ENCODE measurements around the gene RAB40A.
"Not testable (repeated sequence)": the region's sequence is repeated elsewhere in the genome, so short reads cannot be mapped to it uniquely, and the experiment has no call there.

Gene RAB40A

DNA sequence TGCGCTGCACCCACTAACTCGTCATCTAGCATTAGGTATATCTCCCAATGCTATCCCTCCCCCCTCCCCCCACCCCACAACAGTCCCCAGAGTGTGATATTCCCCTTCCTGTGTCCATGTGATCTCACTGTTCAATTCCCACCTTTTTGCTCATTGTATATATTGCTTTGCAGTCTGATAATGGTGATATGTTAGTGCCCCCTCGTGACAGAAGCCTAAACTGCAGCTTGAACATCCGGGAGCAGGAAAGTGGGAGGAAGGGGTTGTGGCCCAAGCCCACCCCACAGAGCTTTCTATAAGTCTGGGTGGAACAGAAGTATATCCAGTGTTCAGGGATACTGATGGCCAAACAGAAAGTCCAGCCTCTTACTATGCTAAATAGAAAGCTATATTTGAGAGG is 29.6 kb downstream of the RAB40A start:
- H3K9me3 ChIP-seq (ENCODE audit: insufficient read depth, low read depth, low read length); H3K4me3 ChIP-seq (ENCODE audit: low read length, poor library complexity, severe bottlenecking); H3F3A ChIP-seq (ENCODE audit: low read depth); H4K20me1 ChIP-seq (ENCODE audit: insufficient read depth, low read length, poor library complexity, severe bottlenecking); H2AFZ ChIP-seq (ENCODE audit: low read length); H3K79me2 ChIP-seq (ENCODE audit: insufficient read depth, low read length); H3K4me1 ChIP-seq (ENCODE audit: insufficient read depth, low read length, poor library complexity, severe bottlenecking); H3K9ac ChIP-seq (ENCODE audit: low read depth, low read length, poor library complexity, severe bottlenecking); H3K27me3 ChIP-seq (ENCODE audit: insufficient read depth, low read length, poor library complexity, severe bottlenecking); H3K36me3 ChIP-seq (ENCODE audit: insufficient read depth, low read length); H3K4me2 ChIP-seq (ENCODE audit: low read depth, low read length, poor library complexity, severe bottlenecking); H3K9me2 ChIP-seq (replicated peaks; ENCODE audit: low read depth, low read length): not testable (repeated sequence)
- TF ChIP-seq, protein P1, sequence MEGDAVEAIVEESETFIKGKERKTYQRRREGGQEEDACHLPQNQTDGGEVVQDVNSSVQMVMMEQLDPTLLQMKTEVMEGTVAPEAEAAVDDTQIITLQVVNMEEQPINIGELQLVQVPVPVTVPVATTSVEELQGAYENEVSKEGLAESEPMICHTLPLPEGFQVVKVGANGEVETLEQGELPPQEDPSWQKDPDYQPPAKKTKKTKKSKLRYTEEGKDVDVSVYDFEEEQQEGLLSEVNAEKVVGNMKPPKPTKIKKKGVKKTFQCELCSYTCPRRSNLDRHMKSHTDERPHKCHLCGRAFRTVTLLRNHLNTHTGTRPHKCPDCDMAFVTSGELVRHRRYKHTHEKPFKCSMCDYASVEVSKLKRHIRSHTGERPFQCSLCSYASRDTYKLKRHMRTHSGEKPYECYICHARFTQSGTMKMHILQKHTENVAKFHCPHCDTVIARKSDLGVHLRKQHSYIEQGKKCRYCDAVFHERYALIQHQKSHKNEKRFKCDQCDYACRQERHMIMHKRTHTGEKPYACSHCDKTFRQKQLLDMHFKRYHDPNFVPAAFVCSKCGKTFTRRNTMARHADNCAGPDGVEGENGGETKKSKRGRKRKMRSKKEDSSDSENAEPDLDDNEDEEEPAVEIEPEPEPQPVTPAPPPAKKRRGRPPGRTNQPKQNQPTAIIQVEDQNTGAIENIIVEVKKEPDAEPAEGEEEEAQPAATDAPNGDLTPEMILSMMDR (conservative IDR thresholded peaks at IDR 0.05; ENCODE audit: low read length), result peak; percentile 54

- Histone ChIP-seq H3K27me3 (ENCODE audit: insufficient read depth, low read length, poor library complexity, severe bottlenecking) (no peaks in the 10 kb centered on the region), H3K36me3 (ENCODE audit: insufficient read depth, low read length) (no peaks in the 10 kb centered on the region), H3K4me3 (ENCODE audit: low read length, poor library complexity, severe bottlenecking) (no peak overlapping the region), H3K4me1 (ENCODE audit: insufficient read depth, low read length, poor library complexity, severe bottlenecking) (no peaks in the 10 kb centered on the region), H4K20me1 (ENCODE audit: insufficient read depth, low read length, poor library complexity, severe bottlenecking) (no peaks in the 10 kb centered on the region), H3F3A (ENCODE audit: low read depth) (no peaks in the 10 kb centered on the region), H3K4me2 (ENCODE audit: low read depth, low read length, poor library complexity, severe bottlenecking) (no peak overlapping the region), H3K79me2 (ENCODE audit: insufficient read depth, low read length) (no peaks in the 10 kb centered on the region), H3K9me2 (replicated peaks; ENCODE audit: low read depth, low read length) (no peaks in the 10 kb centered on the region), H2AFZ (ENCODE audit: low read length) (no peak overlapping the region), H3K9ac (ENCODE audit: low read depth, low read length, poor library complexity, severe bottlenecking) (no peak overlapping the region), H3K9me3 (ENCODE audit: insufficient read depth, low read depth, low read length) (no peaks in the 10 kb centered on the region)
- TF ChIP-seq, protein P1 (conservative IDR thresholded peaks at IDR 0.05; ENCODE audit: low read length), result no peak
- no peak for TF ChIP-seq EZH2phosphoT487 (IDR thresholded peaks at IDR 0.05; ENCODE audit: borderline replicate concordance)
These were observed 30.5 kb downstream of the RAB40A start for GRCh38 chrX:103488794-103489193.

GRCh38 chrX:103488332-103488731 is 31.0 kb downstream of the RAB40A start:
- Histone ChIP-seq H3K4me1 (ENCODE audit: insufficient read depth, low read length, poor library complexity, severe bottlenecking) (no peaks in the 10 kb centered on the region), H4K20me1 (ENCODE audit: insufficient read depth, low read length, poor library complexity, severe bottlenecking) (no peaks in the 10 kb centered on the region), H3K4me3 (ENCODE audit: low read length, poor library complexity, severe bottlenecking) (no peak overlapping the region), H3K9ac (ENCODE audit: low read depth, low read length, poor library complexity, severe bottlenecking) (no peak overlapping the region), H3F3A (ENCODE audit: low read depth) (no peaks in the 10 kb centered on the region), H3K9me2 (replicated peaks; ENCODE audit: low read depth, low read length) (no peaks in the 10 kb centered on the region), H3K4me2 (ENCODE audit: low read depth, low read length, poor library complexity, severe bottlenecking) (no peak overlapping the region), H3K36me3 (ENCODE audit: insufficient read depth, low read length) (no peaks in the 10 kb centered on the region), H2AFZ (ENCODE audit: low read length) (no peak overlapping the region), H3K27me3 (ENCODE audit: insufficient read depth, low read length, poor library complexity, severe bottlenecking) (no peaks in the 10 kb centered on the region), H3K9me3 (ENCODE audit: insufficient read depth, low read depth, low read length) (no peaks in the 10 kb centered on the region), H3K79me2 (ENCODE audit: insufficient read depth, low read length) (no peaks in the 10 kb centered on the region)
- TF ChIP-seq, protein P1 (conservative IDR thresholded peaks at IDR 0.05; ENCODE audit: low read length), result peak; percentile 40
- TF ChIP-seq EZH2phosphoT487 (IDR thresholded peaks at IDR 0.05; ENCODE audit: borderline replicate concordance), result no peak

All from Loucy (cell line).